Trophoblast cell (in vitro differentiated cells and primary cell): Measurements from ENCODE around the gene FTL.

Source experiments
- DNase-seq, 2 donors: peaks; one replicate each; pipeline ENCODE4 v3.0.0-alpha.2; 2016
- H2AFZ ChIP-seq: 2 replicates; pipeline ENCODE4 v1.6.1; 2013; ENCODE audit warnings: low read length, moderate library complexity, mild to moderate bottlenecking; ENCODE audit not compliant: insufficient read depth, poor library complexity
- H2AK5ac ChIP-seq: 2 replicates; pipeline ENCODE4 v1.6.1; 2013; ENCODE audit warnings: mild to moderate bottlenecking, low read length
- H2BK120ac ChIP-seq: 2 replicates; pipeline ENCODE4 v1.6.1; 2013; ENCODE audit warnings: low read length, mild to moderate bottlenecking, moderate library complexity; ENCODE audit not compliant: insufficient read depth, poor library complexity
- H2BK12ac ChIP-seq: 2 replicates; pipeline ENCODE4 v1.6.1; 2013; ENCODE audit warnings: mild to moderate bottlenecking, low read length, moderate library complexity
- H2BK5ac ChIP-seq: 2 replicates; pipeline ENCODE4 v1.6.1; 2013; ENCODE audit warnings: low read length, low read depth, moderate library complexity, mild to moderate bottlenecking; ENCODE audit not compliant: poor library complexity
- H3K14ac ChIP-seq: 2 replicates; pipeline ENCODE4 v1.6.1; 2013; ENCODE audit warnings: mild to moderate bottlenecking, low read length
- H3K18ac ChIP-seq: 2 replicates; pipeline ENCODE4 v1.6.1; 2013; ENCODE audit warnings: mild to moderate bottlenecking, low read length
- H3K23ac ChIP-seq: 2 replicates; pipeline ENCODE4 v1.6.1; 2013; ENCODE audit warnings: low read length
- H3K27ac ChIP-seq: 2 replicates; pipeline ENCODE4 v1.5.1; 2013; ENCODE audit warnings: low read depth, mild to moderate bottlenecking, inconsistent platforms, low read length, moderate library complexity
- H3K27me3 ChIP-seq: 2 replicates; pipeline ENCODE4 v1.6.1; 2013; ENCODE audit warnings: inconsistent platforms, mild to moderate bottlenecking, low read length, moderate library complexity; ENCODE audit not compliant: insufficient read depth
- H3K36me3 ChIP-seq, 2 experiments: 1 replicate in 1 of 2; 2 replicates in 1 of 2; pipeline ENCODE4 v1.6.1; 2013; ENCODE audit warnings: low read length in 2 of 2, mild to moderate bottlenecking in 2 of 2, moderate library complexity in 1 of 2; ENCODE audit not compliant: insufficient read depth in 2 of 2, control insufficient read depth in 1 of 2
- H3K4ac ChIP-seq: 2 replicates; pipeline ENCODE4 v1.6.1; 2013; ENCODE audit warnings: low read depth, mild to moderate bottlenecking, low read length, moderate library complexity
- H3K4me1 ChIP-seq, 2 experiments: 1 replicate in 1 of 2; 2 replicates in 1 of 2; pipeline ENCODE4 v1.6.1; 2013; ENCODE audit warnings: low read length in 2 of 2, mild to moderate bottlenecking in 2 of 2, moderate library complexity in 1 of 2; ENCODE audit not compliant: insufficient read depth in 2 of 2, control insufficient read depth in 1 of 2
- H3K4me2 ChIP-seq: 2 replicates; pipeline ENCODE4 v1.6.1; 2013; ENCODE audit warnings: inconsistent platforms, mild to moderate bottlenecking, low read length, moderate library complexity
- H3K4me3 ChIP-seq: 2 replicates; pipeline ENCODE4 v1.5.1; 2013; ENCODE audit warnings: mild to moderate bottlenecking, low read depth, low read length, inconsistent platforms
- H3K79me1 ChIP-seq: one replicate; pipeline ENCODE4 v1.6.1; 2013; ENCODE audit warnings: low read length
- H3K79me2 ChIP-seq: 2 replicates; pipeline ENCODE4 v1.6.1; 2013; ENCODE audit warnings: low read length, mild to moderate bottlenecking; ENCODE audit not compliant: control insufficient read depth, insufficient read depth, poor library complexity
- H3K9ac ChIP-seq: 2 replicates; pipeline ENCODE4 v1.6.1; 2013; ENCODE audit warnings: mild to moderate bottlenecking, low read length
- H3K9me3 ChIP-seq: 2 replicates; pipeline ENCODE4 v1.6.1; 2013; ENCODE audit warnings: low read depth, mild to moderate bottlenecking, control low read depth, inconsistent platforms, low read length; ENCODE audit not compliant: insufficient read depth
- H4K12ac ChIP-seq: 2 replicates; pipeline ENCODE4 v1.6.1; 2013; ENCODE audit warnings: low read depth, mild to moderate bottlenecking, low read length, moderate library complexity
- H4K8ac ChIP-seq: 2 replicates; pipeline ENCODE4 v1.6.1; 2013; ENCODE audit warnings: low read depth, mild to moderate bottlenecking, low read length, moderate library complexity
- H4K91ac ChIP-seq: one replicate; pipeline ENCODE4 v1.6.1; 2013; ENCODE audit warnings: low read depth, mild to moderate bottlenecking, low read length, moderate library complexity
- WGBS: extraction: QIAGEN DNeasy Blood & Tissue Kit; methylation state at CpG from one replicate; pipeline ENCODE4 v1.1.7; 2013; ENCODE audit warnings: missing lambda C conversion rate; ENCODE audit not compliant: insufficient read length, insufficient coverage; ENCODE audit errors: extremely low coverage; 5-methylcytosine and 5-hydroxymethylcytosine counted together

The FTL gene

GRCh38 chr19:48955308-48955958 lies 9.7 kb upstream of the FTL start:
- no peaks in the 10 kb centered on the region for H3K27me3 ChIP-seq
- H3K9me3 ChIP-seq, result no peaks in the 10 kb centered on the region
- no peak overlapping the region for H3K23ac ChIP-seq
- H4K12ac ChIP-seq, result peak overlapping the region; percentile 95
- H2BK5ac ChIP-seq, result peak overlapping the region; percentile 100
- peak overlapping the region; percentile 99 for H4K8ac ChIP-seq
- peaks cover 14% of the 10 kb centered on the region for H3K79me1 ChIP-seq
- H2AK5ac ChIP-seq, result peak overlapping the region; percentile 99
- peak overlapping the region; percentile 98 for H3K14ac ChIP-seq
- peaks cover 8 to 16% of the 10 kb centered on the region in 2 experiments for H3K4me1 ChIP-seq
- peak overlapping the region; percentile 80 for H3K9ac ChIP-seq
- no peak for DNase-seq
- H4K91ac ChIP-seq, result peak overlapping the region; percentile 100
- H3K36me3 ChIP-seq, result peaks cover 15 to 16% of the 10 kb centered on the region in 2 experiments
- H3K27ac ChIP-seq, result peak overlapping the region; percentile 90
- H3K4me2 ChIP-seq, result peak overlapping the region; percentile 66
- peak overlapping the region; percentile 99 for H3K4ac ChIP-seq
- peak overlapping the region; percentile 88 for H3K4me3 ChIP-seq
- H2BK120ac ChIP-seq, result peak overlapping the region; percentile 100
- peaks cover 11% of the 10 kb centered on the region for H3K79me2 ChIP-seq
- H2BK12ac ChIP-seq, result peak overlapping the region; percentile 79
- peak overlapping the region; percentile 99 for H3K18ac ChIP-seq
- H2AFZ ChIP-seq, result peak overlapping the region; percentile 89
- WGBS, result no CpG with 5 or more reads among the region's 16 CpGs

DNA sequence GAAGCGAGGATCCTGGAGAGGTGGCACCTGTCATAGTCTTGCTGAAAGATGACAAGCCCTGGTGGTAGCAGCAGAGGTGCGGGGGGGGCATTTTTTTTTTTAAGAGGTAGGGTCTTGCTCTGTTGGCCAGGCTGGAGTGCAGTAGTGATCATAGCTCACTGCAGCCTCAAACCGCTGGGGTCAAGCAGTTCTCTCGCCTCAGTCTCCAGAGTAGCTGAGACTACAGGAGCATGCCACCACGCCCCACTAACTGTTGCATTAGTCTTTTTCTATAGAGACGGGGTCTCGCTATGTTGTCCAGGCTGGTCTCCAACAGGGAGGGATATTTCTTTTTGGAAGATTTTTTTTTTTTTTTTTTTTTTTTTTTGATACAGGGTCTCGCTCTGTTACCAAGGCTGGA lies 7.1 kb upstream of the FTL start:
- no peak for DNase-seq
- no peak overlapping the region for H3K27ac ChIP-seq
- H3K14ac ChIP-seq, result no peak overlapping the region
- no peak overlapping the region for H4K8ac ChIP-seq
- H2BK120ac ChIP-seq, result no peak overlapping the region
- no peaks in the 10 kb centered on the region for H3K9me3 ChIP-seq
- no peak overlapping the region for H3K4me3 ChIP-seq
- no peak overlapping the region for H3K9ac ChIP-seq
- no peak overlapping the region for H3K23ac ChIP-seq
- peaks cover 15 to 26% of the 10 kb centered on the region in 2 experiments for H3K36me3 ChIP-seq
- no peak overlapping the region for H3K4me2 ChIP-seq
- peaks cover 22% of the 10 kb centered on the region for H3K79me1 ChIP-seq
- H2AFZ ChIP-seq, result no peak overlapping the region
- WGBS, result no CpG with 5 or more reads among the region's 8 CpGs
- peaks cover 18 to 26% of the 10 kb centered on the region in 2 experiments for H3K4me1 ChIP-seq
- no peak overlapping the region for H2BK5ac ChIP-seq
- no peak overlapping the region for H2BK12ac ChIP-seq
- no peak overlapping the region for H4K91ac ChIP-seq
- peaks cover 13% of the 10 kb centered on the region for H3K79me2 ChIP-seq
- H3K27me3 ChIP-seq, result no peaks in the 10 kb centered on the region
- no peak overlapping the region for H3K18ac ChIP-seq
- no peak overlapping the region for H3K4ac ChIP-seq
- no peak overlapping the region for H2AK5ac ChIP-seq
- H4K12ac ChIP-seq, result no peak overlapping the region

DNA sequence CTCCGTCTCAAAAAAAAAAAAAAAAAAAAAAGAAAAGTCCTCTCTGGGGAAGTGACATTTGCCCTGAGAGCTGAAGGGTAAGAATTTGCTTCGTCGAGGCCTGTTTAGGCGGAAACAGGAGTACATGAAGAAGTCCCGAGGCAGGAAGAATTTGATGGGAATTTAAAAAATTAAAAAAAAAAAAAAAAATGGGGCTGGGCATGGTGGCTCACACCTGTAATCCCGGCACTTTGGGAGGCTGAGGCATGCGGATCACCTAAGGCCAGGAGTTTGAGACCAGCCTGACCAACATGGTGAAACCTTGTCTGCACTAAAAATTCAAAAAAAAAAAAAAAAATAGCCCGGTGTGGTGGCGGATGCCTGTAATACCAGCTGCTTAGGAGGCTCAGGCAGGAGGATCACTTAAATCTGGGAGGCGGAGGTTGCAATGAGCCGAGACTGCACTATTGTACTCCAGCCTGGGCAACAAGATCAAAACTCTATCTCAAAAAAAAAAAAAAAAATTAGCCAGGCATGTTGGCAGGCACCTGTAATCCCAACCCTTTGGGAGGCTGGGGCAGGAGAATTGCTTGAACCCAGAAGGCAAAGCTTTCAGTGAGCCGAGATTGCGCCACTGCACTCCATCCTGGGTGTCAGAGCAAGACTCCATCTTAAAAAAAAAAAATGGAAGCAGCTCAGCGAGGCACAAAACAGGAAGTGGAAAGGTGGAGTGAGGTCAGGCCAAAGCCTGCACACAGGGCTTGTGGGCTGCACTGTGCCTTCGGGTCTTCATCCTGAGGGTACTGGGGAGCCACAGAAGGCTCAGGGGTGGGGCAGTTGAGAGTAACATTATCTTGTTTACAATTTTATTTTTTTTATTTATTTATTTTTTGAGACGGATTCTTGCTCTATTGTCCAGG lies 5.5 kb upstream of the FTL start:
- H2BK5ac ChIP-seq, result no peak overlapping the region
- no peak overlapping the region for H2BK120ac ChIP-seq
- no peak overlapping the region for H3K27ac ChIP-seq
- no peaks in the 10 kb centered on the region for H3K27me3 ChIP-seq
- H3K4me1 ChIP-seq, result peaks cover 31 to 38% of the 10 kb centered on the region in 2 experiments
- H3K9ac ChIP-seq, result no peak overlapping the region
- H2AK5ac ChIP-seq, result no peak overlapping the region
- H3K14ac ChIP-seq, result no peak overlapping the region
- no peak overlapping the region for H3K23ac ChIP-seq
- H4K12ac ChIP-seq, result no peak overlapping the region
- no peak overlapping the region for H4K91ac ChIP-seq
- H3K4me3 ChIP-seq, result no peak overlapping the region
- no peak overlapping the region for H2BK12ac ChIP-seq
- no peak overlapping the region for H4K8ac ChIP-seq
- H2AFZ ChIP-seq, result no peak overlapping the region
- H3K4ac ChIP-seq, result no peak overlapping the region
- H3K9me3 ChIP-seq, result no peaks in the 10 kb centered on the region
- no CpG with 5 or more reads among the region's 16 CpGs for whole genome bisulfite sequencing
- H3K79me2 ChIP-seq, result peaks cover 20% of the 10 kb centered on the region
- no peak overlapping the region for H3K18ac ChIP-seq
- H3K79me1 ChIP-seq, result peaks cover 35% of the 10 kb centered on the region
- DNase-seq, result peak; percentile 82 to 95
- peaks cover 15 to 26% of the 10 kb centered on the region in 2 experiments for H3K36me3 ChIP-seq
- no peak overlapping the region for H3K4me2 ChIP-seq

DNA sequence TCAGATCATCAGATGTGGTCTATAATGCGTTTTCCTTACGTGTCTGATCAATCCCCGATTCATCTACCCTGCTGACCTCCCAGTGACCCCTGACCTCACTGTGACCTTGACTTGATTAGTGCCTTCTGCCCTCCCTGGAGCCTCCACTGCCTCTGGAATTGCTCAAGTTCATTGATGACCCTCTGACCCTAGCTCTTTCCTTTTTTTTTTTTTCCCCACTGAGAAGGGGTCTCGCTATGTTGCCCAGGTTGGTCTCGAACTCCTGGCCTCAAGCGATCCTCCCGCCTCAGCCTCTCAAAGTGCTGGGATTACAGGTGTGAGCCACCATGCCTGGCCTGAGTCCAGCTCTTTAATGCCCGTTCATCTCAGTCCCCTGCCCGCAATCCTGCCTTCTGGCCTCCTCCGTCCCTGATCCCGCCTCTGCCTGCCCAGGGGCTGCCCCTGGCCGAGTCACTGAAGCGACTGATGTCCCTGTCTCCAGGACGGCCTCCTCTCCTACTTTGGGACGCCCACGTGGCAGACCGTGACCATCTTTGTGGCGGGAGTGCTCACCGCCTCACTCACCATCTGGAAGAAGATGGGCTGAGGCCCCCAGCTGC lies 4.0 kb upstream of the FTL start:
- no CpG with 5 or more reads among the region's 19 CpGs for WGBS
- H3K14ac ChIP-seq, result no peak overlapping the region

More for the DNA sequence above, 4.0 kb upstream of the FTL start:
- DNase-seq, result no peak
- H2AFZ ChIP-seq, result no peak overlapping the region
- no peak overlapping the region for H4K91ac ChIP-seq
- H2BK12ac ChIP-seq, result no peak overlapping the region
- H3K27ac ChIP-seq, result no peak overlapping the region
- peaks cover 25 to 29% of the 10 kb centered on the region in 2 experiments for H3K4me1 ChIP-seq
- H3K23ac ChIP-seq, result no peak overlapping the region
- no peak overlapping the region for H4K8ac ChIP-seq
- peaks cover 31% of the 10 kb centered on the region for H3K79me1 ChIP-seq
- no peak overlapping the region for H3K4me3 ChIP-seq
- no peak overlapping the region for H3K9ac ChIP-seq
- H3K4me2 ChIP-seq, result no peak overlapping the region
- H3K36me3 ChIP-seq, result peaks cover 12 to 26% of the 10 kb centered on the region in 2 experiments
- H3K9me3 ChIP-seq, result no peaks in the 10 kb centered on the region
- H2AK5ac ChIP-seq, result no peak overlapping the region
- no peak overlapping the region for H2BK120ac ChIP-seq
- no peak overlapping the region for H4K12ac ChIP-seq
- no peaks in the 10 kb centered on the region for H3K27me3 ChIP-seq
- H3K18ac ChIP-seq, result no peak overlapping the region
- H2BK5ac ChIP-seq, result no peak overlapping the region
- no peak overlapping the region for H3K4ac ChIP-seq
- peaks cover 16% of the 10 kb centered on the region for H3K79me2 ChIP-seq
